HG03108 (cell line): ENCODE results near the gene HBB.

ENCODE experiments used
- ATAC-seq: cut with Tn5 transposase; IDR thresholded peaks from one replicate; pipeline ENCODE4 v1.9.1; 2021; ENCODE audit warnings: moderate library complexity; ENCODE audit not compliant: unreplicated experiment

Gene HBB

DNA sequence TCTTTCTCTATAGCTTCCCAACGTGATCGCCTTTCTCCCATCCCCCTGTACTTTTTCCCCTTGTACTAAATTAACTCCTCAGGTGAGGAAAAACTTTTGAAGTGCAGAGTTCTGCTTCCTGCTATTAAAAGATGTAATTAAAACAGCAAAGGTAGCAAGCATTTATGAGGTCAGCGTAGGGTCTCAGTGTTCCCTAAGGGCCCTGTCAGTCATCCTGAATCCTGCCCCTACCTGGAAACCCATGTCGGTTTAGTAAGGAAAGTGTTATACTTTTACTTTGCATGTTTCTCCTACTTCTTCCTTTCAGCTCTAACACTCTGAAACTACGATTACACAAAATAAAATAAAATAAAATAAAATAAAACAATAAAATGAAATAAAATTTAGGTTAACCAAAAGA lies 1.3 kb upstream of the HBB start:
- ATAC-seq, result no peak

DNA sequence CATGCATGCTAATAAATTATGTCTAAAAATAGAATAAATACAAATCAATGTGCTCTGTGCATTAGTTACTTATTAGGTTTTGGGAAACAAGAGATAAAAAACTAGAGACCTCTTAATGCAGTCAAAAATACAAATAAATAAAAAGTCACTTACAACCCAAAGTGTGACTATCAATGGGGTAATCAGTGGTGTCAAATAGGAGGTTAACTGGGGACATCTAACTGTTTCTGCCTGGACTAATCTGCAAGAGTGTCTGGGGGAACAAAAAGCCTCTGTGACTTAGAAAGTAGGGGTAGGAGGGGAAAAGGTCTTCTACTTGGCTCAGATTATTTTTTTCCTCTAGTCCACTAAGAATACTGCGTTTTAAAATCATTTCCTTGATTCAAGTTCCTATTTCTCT lies 810 bp upstream of the HBB start:
- ATAC-seq, result no peak

DNA sequence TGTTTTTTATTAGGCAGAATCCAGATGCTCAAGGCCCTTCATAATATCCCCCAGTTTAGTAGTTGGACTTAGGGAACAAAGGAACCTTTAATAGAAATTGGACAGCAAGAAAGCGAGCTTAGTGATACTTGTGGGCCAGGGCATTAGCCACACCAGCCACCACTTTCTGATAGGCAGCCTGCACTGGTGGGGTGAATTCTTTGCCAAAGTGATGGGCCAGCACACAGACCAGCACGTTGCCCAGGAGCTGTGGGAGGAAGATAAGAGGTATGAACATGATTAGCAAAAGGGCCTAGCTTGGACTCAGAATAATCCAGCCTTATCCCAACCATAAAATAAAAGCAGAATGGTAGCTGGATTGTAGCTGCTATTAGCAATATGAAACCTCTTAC lies 1.4 kb downstream of the HBB start:
- ATAC-seq, result no peak

DNA sequence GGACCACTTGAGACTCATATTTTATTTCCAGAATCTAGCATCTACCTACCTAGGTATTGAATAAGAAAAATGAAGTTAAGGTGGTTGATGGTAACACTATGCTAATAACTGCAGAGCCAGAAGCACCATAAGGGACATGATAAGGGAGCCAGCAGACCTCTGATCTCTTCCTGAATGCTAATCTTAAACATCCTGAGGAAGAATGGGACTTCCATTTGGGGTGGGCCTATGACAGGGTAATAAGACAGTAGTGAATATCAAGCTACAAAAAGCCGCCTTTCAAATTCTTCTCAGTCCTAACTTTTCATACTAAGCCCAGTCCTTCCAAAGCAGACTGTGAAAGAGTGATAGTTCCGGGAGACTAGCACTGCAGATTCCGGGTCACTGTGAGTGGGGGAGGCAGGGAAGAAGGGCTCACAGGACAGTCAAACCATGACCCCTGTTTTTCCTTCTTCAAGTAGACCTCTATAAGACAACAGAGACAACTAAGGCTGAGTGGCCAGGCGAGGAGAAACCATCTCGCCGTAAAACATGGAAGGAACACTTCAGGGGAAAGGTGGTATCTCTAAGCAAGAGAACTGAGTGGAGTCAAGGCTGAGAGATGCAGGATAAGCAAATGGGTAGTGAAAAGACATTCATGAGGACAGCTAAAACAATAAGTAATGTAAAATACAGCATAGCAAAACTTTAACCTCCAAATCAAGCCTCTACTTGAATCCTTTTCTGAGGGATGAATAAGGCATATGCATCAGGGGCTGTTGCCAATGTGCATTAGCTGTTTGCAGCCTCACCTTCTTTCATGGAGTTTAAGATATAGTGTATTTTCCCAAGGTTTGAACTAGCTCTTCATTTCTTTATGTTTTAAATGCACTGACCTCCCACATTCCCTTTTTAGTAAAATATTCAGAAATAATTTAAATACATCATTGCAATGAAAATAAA lies 2.1 kb downstream of the HBB start:
- no peak for ATAC-seq

DNA sequence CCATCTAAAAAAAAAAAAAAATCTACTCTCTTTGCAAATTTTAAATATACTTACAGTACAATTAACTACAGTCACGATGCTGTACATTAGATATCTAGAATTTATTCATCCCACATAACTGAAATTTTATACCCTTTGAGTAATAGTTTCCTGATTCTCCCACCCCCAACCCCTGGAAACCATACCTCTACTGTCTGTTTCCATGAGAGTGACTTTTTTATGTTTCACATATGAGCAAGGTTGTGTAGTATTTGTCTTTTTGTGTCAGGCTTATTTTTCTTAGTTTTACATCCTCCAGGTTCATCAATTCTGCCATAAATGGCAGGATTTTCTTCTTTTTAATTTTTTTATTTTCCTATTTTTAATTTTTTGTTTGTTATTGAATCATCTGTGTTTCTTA lies 3.2 kb downstream of the HBB start:
- no peak for ATAC-seq

DNA sequence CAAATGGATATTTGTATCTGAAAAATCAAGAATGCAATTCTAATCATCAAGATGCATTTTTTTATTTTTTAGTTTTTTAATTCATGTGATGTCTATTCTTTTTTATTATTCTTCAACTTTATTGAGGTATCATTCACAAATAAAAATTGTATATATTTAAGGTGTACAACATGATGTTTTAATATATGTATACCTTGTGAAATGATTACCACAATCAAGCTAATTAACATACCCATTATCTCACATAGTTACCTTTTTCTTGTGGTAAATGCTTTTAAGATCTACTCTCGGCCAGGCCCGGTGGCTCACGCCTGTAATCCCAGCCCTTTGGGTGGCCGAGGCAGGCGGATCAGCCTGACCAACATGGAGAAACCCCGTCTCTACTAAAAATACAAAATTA lies 3.7 kb downstream of the HBB start:
- no peak for ATAC-seq

DNA sequence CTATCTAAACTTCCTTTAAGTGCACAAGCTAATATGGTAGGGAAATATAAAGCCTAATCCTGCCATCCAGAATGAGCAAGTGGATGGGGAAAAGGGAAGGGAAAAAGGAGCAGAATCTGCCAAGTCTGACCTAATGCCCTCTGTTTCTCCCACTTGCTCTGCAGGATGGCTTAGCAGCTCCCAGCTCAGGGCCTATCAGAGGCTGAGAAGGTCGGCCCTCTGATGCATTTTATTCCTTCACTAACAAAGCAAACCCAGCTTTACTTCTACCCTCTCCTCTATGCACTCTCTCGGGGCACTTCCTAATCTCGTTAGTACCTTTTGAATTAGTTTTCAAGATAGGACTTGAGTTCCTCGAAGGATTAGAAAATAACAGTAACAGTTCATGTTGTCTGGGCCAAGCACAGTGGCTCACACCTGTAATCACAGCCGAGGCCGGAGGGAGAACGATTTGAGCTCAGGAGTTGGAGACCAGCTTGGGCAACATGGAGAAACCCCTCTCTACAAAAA lies 16.4 kb downstream of the HBB start:
- ATAC-seq, result no peak

DNA sequence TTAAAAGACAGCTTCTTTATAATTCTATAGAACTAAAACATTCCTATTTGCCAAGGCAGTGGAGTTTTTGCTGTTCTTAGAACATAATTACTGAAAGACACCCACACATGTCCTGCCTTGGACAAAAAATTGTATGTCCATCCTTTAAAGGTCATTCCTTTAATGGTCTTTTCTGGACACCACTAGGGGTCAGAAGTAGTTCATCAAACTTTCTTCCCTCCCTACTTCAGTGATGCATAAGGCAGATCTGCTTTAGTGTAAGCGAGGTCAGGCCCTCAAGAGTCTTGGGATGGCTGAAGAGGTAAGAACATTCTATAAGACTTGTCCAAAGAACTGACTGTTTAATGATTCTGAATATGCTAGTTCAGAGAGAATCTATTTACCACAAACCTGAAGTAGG lies 22.1 kb downstream of the HBB start:
- no peak for ATAC-seq

DNA sequence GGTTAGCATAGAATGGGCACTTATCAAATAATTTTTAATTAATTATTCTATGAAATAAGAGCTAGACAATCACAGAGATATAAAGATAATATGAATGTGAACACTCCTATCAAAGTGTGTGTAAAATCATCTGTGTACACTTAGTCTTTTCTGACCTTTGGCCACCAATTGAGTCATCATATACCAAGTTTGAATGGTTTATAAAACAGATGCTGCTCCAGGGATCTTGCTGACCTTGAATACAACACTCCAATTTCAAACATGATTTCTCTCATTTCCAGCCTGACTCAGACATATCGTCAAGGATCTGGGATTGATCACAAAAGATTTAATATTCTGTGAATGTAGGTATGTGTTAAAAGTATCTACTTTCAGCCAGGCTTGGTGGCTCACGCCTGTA lies 23.5 kb downstream of the HBB start:
- ATAC-seq, result no peak

DNA sequence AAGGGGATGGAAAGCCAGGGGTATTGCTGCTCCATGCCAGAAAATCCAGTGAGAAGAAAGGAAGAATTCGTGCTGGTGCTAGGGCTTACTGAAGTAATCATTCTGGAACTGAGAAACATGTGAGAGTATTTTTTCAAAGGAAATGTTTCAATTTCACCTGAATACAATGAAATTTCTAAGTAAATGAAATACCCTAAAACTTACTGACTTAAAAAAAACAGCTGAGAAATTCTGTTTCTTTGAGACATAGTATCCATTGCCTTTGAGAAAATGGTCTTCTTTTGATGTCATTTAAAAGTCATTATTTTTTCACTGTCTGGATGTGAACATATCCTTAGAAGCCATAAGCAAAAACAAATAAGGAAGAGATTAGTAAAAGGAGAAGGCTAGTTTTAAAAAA lies 26.3 kb downstream of the HBB start, which contains the start of gene OR51V1:
Gene OR51V1, minus strand, starts transcription at position 101 of the 400 bp plus-strand sequence. Its CDS starts 0 bp downstream, at position 101.
- no peak for ATAC-seq

DNA sequence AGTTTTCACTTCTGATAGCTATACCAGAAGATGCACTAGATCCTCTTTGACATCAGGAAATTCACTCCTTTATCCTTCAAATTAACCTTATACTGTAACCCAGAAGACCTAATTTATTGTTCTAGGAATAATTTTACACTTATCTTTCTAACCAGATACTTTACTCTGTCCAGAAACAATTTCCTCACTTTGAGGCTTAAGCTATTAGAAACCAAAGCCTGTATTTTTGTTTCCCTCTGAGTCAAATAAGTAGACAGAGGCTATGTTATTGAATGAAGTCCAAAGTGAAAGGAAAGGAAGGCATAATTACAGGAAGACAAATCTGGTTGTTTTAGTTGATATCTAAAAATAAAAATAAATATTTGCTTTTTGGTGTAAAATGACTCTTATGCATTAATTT lies 28.6 kb downstream of the HBB start:
- no peak for ATAC-seq

DNA sequence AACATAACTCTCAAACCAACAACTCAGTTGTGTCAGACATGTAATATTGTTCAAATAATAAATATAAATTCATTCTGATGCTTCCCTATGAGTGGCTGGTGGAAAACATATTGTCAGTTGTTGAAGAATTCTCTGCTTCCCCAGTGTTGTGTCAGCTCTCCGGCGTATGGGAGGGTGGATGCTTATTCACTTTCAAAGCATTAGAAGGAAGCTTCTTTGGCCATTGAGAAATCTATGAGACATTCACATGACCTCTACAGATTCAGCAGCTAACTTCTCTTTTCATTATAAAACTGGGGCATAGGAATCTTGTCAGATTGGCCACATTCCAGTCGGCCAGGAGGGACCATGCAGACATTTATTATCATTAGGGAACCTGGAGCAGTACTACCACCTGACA lies 29.3 kb downstream of the HBB start:
- ATAC-seq, result no peak

DNA sequence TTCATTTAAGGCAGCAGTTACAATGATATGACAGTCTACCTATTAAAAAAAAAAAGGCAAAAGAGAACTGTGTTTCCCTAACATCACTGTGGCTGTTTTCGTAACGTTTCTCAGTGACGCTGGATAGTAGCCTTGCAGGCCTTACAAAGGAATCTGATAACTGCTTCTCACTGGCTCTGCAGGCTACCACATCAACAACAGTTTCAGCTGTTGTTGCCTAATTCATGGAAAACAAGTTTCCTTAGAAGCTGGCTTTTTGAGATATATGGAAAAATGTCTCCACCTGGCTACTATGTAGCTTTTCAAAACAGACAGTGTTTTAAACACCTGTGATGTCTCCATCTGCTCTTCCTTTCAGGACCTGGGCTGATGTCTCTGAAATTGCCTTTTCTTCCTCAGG lies 30.1 kb downstream of the HBB start:
- ATAC-seq, result no peak

DNA sequence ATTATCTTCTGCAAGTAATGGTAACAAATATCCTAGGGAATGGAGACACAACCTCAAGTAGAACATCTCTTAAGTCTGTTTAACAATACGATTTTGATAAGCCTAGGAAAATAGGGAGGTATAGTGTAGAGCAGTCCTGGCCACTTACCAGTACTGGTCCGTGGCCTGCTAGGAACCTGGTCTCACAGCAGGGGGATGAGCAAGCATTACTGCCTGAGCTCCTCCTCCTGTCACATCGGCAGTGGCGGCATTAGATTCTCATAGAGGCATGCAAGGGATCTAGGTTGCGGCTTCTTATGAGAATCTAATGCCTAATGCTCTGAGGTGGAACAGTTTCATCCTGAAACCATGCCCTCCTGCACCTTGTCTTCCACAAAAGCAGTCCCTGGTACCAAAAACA lies 30.8 kb downstream of the HBB start:
- ATAC-seq, result no peak

DNA sequence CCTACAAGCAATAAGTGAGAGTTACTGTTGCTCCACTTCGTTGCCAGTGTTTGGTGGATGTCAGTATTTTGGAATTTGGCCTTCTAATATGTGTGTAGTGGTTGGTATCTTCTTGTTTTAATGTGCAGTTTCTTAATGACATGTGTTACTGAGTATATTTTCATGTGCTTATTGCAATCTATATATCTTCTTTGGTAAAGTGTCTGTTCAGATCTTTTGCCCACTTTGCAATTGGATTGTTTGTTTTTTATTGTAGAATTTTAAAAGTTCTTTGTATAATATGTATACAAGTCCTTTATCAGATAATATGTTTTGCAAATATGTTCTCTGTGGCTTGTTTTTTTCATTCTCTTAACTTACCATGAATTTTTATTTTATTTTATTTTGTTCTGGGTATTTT lies 34.1 kb downstream of the HBB start:
- ATAC-seq, result no peak

DNA sequence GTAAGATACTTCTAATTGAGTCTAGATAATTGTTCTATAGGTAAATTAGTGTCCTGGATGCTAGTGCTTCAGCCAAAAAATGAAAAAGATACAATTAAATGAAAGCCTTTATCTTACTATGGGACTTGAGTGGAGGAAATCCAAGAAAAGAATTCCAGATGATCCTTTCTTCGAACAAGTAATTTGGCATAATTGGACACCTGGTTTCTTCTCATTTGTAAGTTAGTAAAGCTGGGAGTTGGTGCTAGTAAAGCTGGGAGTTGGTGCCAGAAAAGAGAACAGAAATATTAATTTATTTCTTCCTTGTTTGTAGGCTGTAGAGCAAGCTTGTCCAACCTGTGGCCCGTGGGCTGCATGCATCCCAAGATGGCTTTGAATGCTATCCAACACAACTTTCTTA lies 38.7 kb downstream of the HBB start:
- ATAC-seq, result no peak

DNA sequence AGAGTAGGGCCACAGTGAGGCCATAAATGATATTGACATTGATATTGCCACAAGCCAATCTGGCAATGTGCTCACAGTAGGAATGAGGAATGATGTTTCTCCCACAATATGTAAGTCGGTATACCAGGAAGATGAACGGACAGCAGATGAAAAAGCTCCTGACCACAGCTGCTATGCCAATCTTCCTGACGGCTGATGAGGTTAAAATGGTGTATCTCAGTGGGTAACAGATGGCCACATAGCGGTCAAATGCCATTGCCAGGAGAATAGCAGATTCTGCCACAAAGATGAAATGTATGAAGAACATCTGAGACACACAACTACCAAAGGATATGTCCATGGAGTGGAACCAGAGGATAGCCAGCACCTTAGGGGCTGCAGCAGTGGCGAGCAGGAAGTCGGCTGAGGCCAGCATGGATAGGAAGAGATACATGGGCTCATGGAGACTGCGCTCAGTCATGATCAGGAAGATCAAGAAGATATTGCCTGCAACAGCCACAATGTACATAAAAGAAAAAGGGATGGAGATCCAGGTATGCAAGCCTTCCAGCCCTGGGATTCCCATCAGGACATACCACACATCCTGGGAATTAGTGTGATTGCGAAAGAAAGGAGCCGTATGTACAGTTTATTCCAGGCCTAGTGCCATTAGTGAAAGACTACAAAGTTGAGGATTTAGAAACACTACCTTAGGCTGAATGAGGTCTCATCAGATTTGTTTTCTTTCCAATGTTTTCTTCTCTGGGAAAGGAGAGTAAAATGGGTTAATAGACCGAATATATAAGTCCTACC lies 48.6 kb downstream of the HBB start:
- no peak for ATAC-seq
